SK-N-SH (cell line): ENCODE results near the gene TMEM94. TPM values are rescaled to one million over a fixed set of nuclear protein-coding genes. Genes with fewer than 3 reads are reported as not detected.
A peak's percentile ranks its signal among the peaks of the same experiment; 100 is the strongest.

Source experiments
- CTCF ChIA-PET: fragments of 300-600, 350-600 bp; formaldehyde crosslinking; extraction: SDS; loops from one replicate; lab custom pipeline; 2021; lab: Yijun Ruan, JAX
- POLR2A ChIA-PET: fragments of 350-600 bp; sonication (Branson Sonifier 250); formaldehyde crosslinking; extraction: SDS; loops from one replicate; lab custom pipeline; 2020; ENCODE audit warnings: antibody characterized with exemption, inconsistent platforms; lab: Yijun Ruan, JAX
- DNase-seq: peaks from one replicate; pipeline ENCODE4 v3.0.0; 2012
- H2AFZ ChIP-seq: fragments of 200-600 bp; sonication (generic); 2 replicates; pipeline ENCODE4 v1.8.1; 2016; ENCODE audit warnings: antibody characterized with exemption, mild to moderate bottlenecking, low read depth
- H3F3A ChIP-seq: fragments of 200-600 bp; sonication (generic); replicated peaks from 2 replicates; pipeline ENCODE3; 2016; ENCODE audit warnings: antibody characterized with exemption, mild to moderate bottlenecking; ENCODE audit not compliant: insufficient read depth
- H3K27ac ChIP-seq, 2 experiments: fragments of 200-500 bp in 1 of 2; fragments of 200-600 bp in 1 of 2; sonication (Bioruptor generic) in 1 of 2; sonication (generic), shearing (Covaris generic) in 1 of 2; 2 replicates each; pipeline versions ENCODE4 v1.5.1 to v1.6.1; 2014 to 2016; ENCODE audit warnings: low read depth in 2 of 2, inconsistent platforms in 1 of 2, low read length in 1 of 2, mild to moderate bottlenecking in 1 of 2, mixed read lengths in 1 of 2
- H3K27me3 ChIP-seq: fragments of 200-600 bp; sonication (generic), shearing (Covaris generic); 2 replicates; pipeline ENCODE4 v1.6.1; 2016; ENCODE audit warnings: mixed run types; ENCODE audit not compliant: insufficient read depth
- H3K36me3 ChIP-seq, 2 experiments: fragments of 200-500 bp in 1 of 2; fragments of 200-600 bp in 1 of 2; sonication (Bioruptor generic) in 1 of 2; sonication (generic) in 1 of 2; replicated peaks in 1 of 2; 2 replicates each; pipeline versions ENCODE3 to v1.5.1; 2014 to 2016; ENCODE audit warnings: low read length in 1 of 2, mild to moderate bottlenecking in 1 of 2; ENCODE audit not compliant: insufficient read depth in 2 of 2, control insufficient read depth in 1 of 2
- H3K4me1 ChIP-seq, 2 experiments: fragments of 200-500 bp in 1 of 2; fragments of 200-600 bp in 1 of 2; sonication (Bioruptor generic) in 1 of 2; sonication (generic), shearing (Covaris generic) in 1 of 2; 2 replicates each; pipeline versions ENCODE4 v1.5.1 to v1.6.1; 2014 to 2016; ENCODE audit warnings: low read depth in 1 of 2, low read length in 1 of 2, mixed run types in 1 of 2; ENCODE audit not compliant: insufficient read depth in 2 of 2, control insufficient read depth in 1 of 2
- H3K4me2 ChIP-seq: fragments of 200-600 bp; sonication (generic), shearing (Covaris generic); 2 replicates; pipeline ENCODE4 v1.6.1; 2017; ENCODE audit warnings: mixed run types
- H3K4me3 ChIP-seq, 2 experiments: fragments of 200-500 bp in 1 of 2; fragments of 200-600 bp in 1 of 2; sonication (Bioruptor generic) in 1 of 2; sonication (generic), shearing (Covaris generic) in 1 of 2; 2 replicates each; pipeline versions ENCODE4 v1.5.1 to v1.8.1; 2014 to 2016; ENCODE audit warnings: low read depth in 2 of 2, inconsistent platforms in 1 of 2, low read length in 1 of 2, mild to moderate bottlenecking in 1 of 2, mixed read lengths in 1 of 2, moderate library complexity in 1 of 2
- H3K79me2 ChIP-seq: fragments of 200-600 bp; sonication (generic); 2 replicates; pipeline ENCODE4 v1.8.1; 2017; ENCODE audit warnings: mild to moderate bottlenecking; ENCODE audit not compliant: insufficient read depth
- H3K9ac ChIP-seq: fragments of 200-600 bp; sonication (generic); 2 replicates; pipeline ENCODE4 v1.6.1; 2017; ENCODE audit warnings: mixed run types
- H3K9me2 ChIP-seq: fragments of 200-600 bp; sonication (generic); 2 replicates; pipeline ENCODE4 v1.6.1; 2017; ENCODE audit warnings: mixed run types
- H3K9me3 ChIP-seq: fragments of 200-600 bp; sonication (generic); 2 replicates; pipeline ENCODE4 v1.6.1; 2017; ENCODE audit warnings: mixed run types, mild to moderate bottlenecking, moderate library complexity
- H4K20me1 ChIP-seq: fragments of 200-600 bp; sonication (generic); 2 replicates; pipeline ENCODE4 v1.6.1; 2017; ENCODE audit warnings: mild to moderate bottlenecking, mixed run types; ENCODE audit not compliant: insufficient read depth
- CTCF ChIP-seq: fragments of 200-600 bp; sonication (generic); IDR thresholded peaks from 2 replicates; pipeline ENCODE4 v1.6.1; 2017; ENCODE audit warnings: antibody characterized with exemption, mild to moderate bottlenecking, moderate library complexity
- ELF1 ChIP-seq: IDR thresholded peaks from 2 replicates; pipeline ENCODE4 v1.4.0; 2012
- EP300 ChIP-seq, 2 experiments: IDR thresholded peaks; 2 replicates each; pipeline versions ENCODE4 v1.4.0 to v1.6.1; 2012; ENCODE audit warnings: borderline replicate concordance in 1 of 2, low read depth in 1 of 2, low read length in 1 of 2
- FOSL2 ChIP-seq: IDR thresholded peaks from 2 replicates; pipeline ENCODE4 v1.4.0; 2012; ENCODE audit warnings: low read depth, mild to moderate bottlenecking, moderate library complexity, borderline replicate concordance
- FOXJ3 ChIP-seq: sonication (generic); formaldehyde crosslinking; IDR thresholded peaks from 2 replicates; pipeline ENCODE4 v1.5.1; 2020; ENCODE audit warnings: mild to moderate bottlenecking, missing genetic modification reagents
- FOXM1 ChIP-seq: IDR thresholded peaks from 2 replicates; pipeline ENCODE4 v1.4.0; 2012; ENCODE audit warnings: low read depth, mild to moderate bottlenecking
- GABPA ChIP-seq: IDR thresholded peaks from 2 replicates; pipeline ENCODE4 v1.4.0; 2012; ENCODE audit warnings: low read depth, mild to moderate bottlenecking
- GATA2 ChIP-seq: sonication (generic); formaldehyde crosslinking; IDR thresholded peaks from 2 replicates; pipeline ENCODE4 v1.5.0; 2020; ENCODE audit warnings: mild to moderate bottlenecking, missing genetic modification reagents
- MEF2A ChIP-seq: IDR thresholded peaks from 2 replicates; pipeline ENCODE4 v1.4.0; 2012; ENCODE audit warnings: low read depth, borderline replicate concordance
- MXI1 ChIP-seq: IDR thresholded peaks from 2 replicates; pipeline ENCODE4 v1.6.1; 2012; ENCODE audit warnings: mild to moderate bottlenecking, low read depth, low read length, improper control_type of control experiment
- NRF1 ChIP-seq: IDR thresholded peaks from 2 replicates; pipeline ENCODE4 v1.6.1; 2012; ENCODE audit warnings: low read depth, mild to moderate bottlenecking, low read length
- PBX3 ChIP-seq: IDR thresholded peaks from 2 replicates; pipeline ENCODE4; 2012
- RAD21 ChIP-seq: IDR thresholded peaks from 2 replicates; pipeline ENCODE4 v1.6.1; 2012; ENCODE audit warnings: mild to moderate bottlenecking, low read length
- RCOR1 ChIP-seq: fragments of 150-350 bp; IDR thresholded peaks from 2 replicates; pipeline ENCODE4 v1.6.1; 2017; ENCODE audit warnings: antibody characterized with exemption, low read length
- REST ChIP-seq: IDR thresholded peaks from 2 replicates; pipeline ENCODE4 v1.6.1; 2012; ENCODE audit warnings: mild to moderate bottlenecking, low read depth, low read length, moderate library complexity
- RXRA ChIP-seq: IDR thresholded peaks from 2 replicates; pipeline ENCODE4 v1.4.0; 2012; ENCODE audit warnings: low read depth, mild to moderate bottlenecking, borderline replicate concordance
- SMC3 ChIP-seq: IDR thresholded peaks from 2 replicates; pipeline ENCODE4 v1.6.1; 2012; ENCODE audit warnings: low read depth, low read length, improper control_type of control experiment
- TAF1 ChIP-seq: IDR thresholded peaks from 2 replicates; pipeline ENCODE4 v1.6.1; 2012; ENCODE audit warnings: low read depth, mild to moderate bottlenecking, low read length, moderate library complexity, borderline replicate concordance
- USF1 ChIP-seq: IDR thresholded peaks from 2 replicates; pipeline ENCODE4 v1.4.0; 2012; ENCODE audit warnings: low read depth, borderline replicate concordance
- WGBS: methylation state at CpG from one replicate; pipeline ENCODE4 v1.1.6; 2017; ENCODE audit warnings: low lambda C conversion rate; 5-methylcytosine and 5-hydroxymethylcytosine counted together
- polyA plus RNA-seq, 3 experiments: library from polyadenylated mRNA; depleted of rRNA; stranded (reverse); fragments of >200 nt; gene quantifications; 2 replicates each; pipeline ENCODE4 v1.2.3, GENCODE V29; 2012

Gene TMEM94
- polyA plus RNA-seq, 1 of the 3 experiments (the other 2 are of a cell fraction): 89.9 TPM

- peak; percentile 94 for TF ChIP-seq USF1
- TF ChIP-seq MXI1: peak; percentile 91; the same call in 1 of the 2 replicates
- TF ChIP-seq RXRA: no peak
- TF ChIP-seq FOXJ3: no peak
- no peak for TF ChIP-seq NRF1
- peak; percentile 49; the same call in 1 of the 2 replicates for TF ChIP-seq REST
- TF ChIP-seq, all 33 proteins: peak for 7
Observed at GRCh38 chr17:75457047-75457654, 716 bp downstream of the TMEM94 start (continued).

- POLR2A ChIA-PET: no interaction called here
- Histone ChIP-seq H3K9me2 (no peaks in the 10 kb centered on the region), H3K9me3 (no peaks in the 10 kb centered on the region), H2AFZ (no peak overlapping the region), H3K36me3 (no peaks in the 10 kb centered on the region), H3K4me1 (peaks cover 0 to 15% of the 10 kb centered on the region in 2 experiments; a peak in 3 of 4 replicates), H3K27me3 (no peaks in the 10 kb centered on the region), H3K4me3 (no peak overlapping the region), H3K4me2 (no peak overlapping the region), H3K27ac (no peak overlapping the region), H4K20me1 (no peaks in the 10 kb centered on the region), H3K9ac (no peak overlapping the region), H3F3A (no peaks in the 10 kb centered on the region), H3K79me2 (peaks cover 52% of the 10 kb centered on the region)
- CTCF ChIA-PET: interaction anchor here (1.0 to 1.6 kb wide), 4 partner anchors 19 to 59 kb away, joined by 3 to 4 read pairs (median 3); no protein-coding TSS in a partner anchor
- no peak for DNase-seq
- WGBS: 100% methylated on average over 1 of the region's 1 CpG
- no peak for TF ChIP-seq MXI1
- TF ChIP-seq GABPA: no peak
- TF ChIP-seq PBX3: no peak
- no peak for TF ChIP-seq FOXM1
- TF ChIP-seq ELF1: no peak
- no peak for TF ChIP-seq USF1
- TF ChIP-seq FOSL2: no peak
- no peak for TF ChIP-seq CTCF
- no peak for TF ChIP-seq GATA2
- no peak for TF ChIP-seq RCOR1
- TF ChIP-seq EP300 (IDR thresholded peaks at IDR 0.05; ENCODE audit: borderline replicate concordance in 1 of 2, low read depth in 1 of 2, low read length in 1 of 2): no peak
- no peak for TF ChIP-seq TAF1
- no peak for TF ChIP-seq REST
- no peak for TF ChIP-seq SMC3
- TF ChIP-seq NRF1: no peak
- TF ChIP-seq RAD21: no peak
- no peak for TF ChIP-seq MEF2A
Observed at GRCh38 chr17:75459246-75459589, 2.8 kb downstream of the TMEM94 start.
